Measurements from ENCODE around the gene NTSR2. TPM values are rescaled to one million over a fixed set of nuclear protein-coding genes. Genes with fewer than 3 reads are reported as not detected.
A peak's percentile ranks its signal among the peaks of the same experiment; 100 is the strongest.

NTSR2 gene
- polyA plus RNA-seq, 1 experiment: not detected

DNA sequence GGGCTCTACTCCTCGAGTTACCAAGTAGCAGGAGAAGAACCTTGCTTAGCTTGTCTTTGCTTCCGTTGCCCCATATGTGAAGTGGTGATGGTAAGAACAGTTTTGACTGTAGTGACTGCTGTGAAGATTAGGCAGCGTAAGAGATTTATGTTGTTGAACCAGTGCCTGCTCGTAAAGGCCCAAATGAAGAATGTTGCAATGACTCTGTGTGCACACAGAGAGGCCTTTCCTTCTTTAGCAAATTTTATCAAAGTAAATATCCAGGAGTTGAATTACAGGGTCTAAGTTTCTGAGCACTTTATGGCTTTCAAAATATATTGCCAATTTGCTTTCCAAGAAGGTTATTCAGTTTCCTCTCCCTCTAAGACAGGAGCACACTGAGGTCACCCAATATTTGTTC, 14.5 kb downstream of the NTSR2 start:
- no peak for DNase-seq (ENCODE audit: low read depth)
- TF ChIP-seq, protein P1, sequence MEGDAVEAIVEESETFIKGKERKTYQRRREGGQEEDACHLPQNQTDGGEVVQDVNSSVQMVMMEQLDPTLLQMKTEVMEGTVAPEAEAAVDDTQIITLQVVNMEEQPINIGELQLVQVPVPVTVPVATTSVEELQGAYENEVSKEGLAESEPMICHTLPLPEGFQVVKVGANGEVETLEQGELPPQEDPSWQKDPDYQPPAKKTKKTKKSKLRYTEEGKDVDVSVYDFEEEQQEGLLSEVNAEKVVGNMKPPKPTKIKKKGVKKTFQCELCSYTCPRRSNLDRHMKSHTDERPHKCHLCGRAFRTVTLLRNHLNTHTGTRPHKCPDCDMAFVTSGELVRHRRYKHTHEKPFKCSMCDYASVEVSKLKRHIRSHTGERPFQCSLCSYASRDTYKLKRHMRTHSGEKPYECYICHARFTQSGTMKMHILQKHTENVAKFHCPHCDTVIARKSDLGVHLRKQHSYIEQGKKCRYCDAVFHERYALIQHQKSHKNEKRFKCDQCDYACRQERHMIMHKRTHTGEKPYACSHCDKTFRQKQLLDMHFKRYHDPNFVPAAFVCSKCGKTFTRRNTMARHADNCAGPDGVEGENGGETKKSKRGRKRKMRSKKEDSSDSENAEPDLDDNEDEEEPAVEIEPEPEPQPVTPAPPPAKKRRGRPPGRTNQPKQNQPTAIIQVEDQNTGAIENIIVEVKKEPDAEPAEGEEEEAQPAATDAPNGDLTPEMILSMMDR (IDR thresholded peaks at IDR 0.05; ENCODE audit: insufficient read depth, low read depth, low read length): no peak
- CTCF ChIA-PET: interaction anchor here (1.3 kb wide), 1 partner anchor 9 kb away, joined by 3 read pairs; no protein-coding TSS in a partner anchor
- no peak overlapping the region for H3K4me3 ChIP-seq (ENCODE audit: low read depth, low read length)
- no peaks in the 10 kb centered on the region for H3K36me3 ChIP-seq (ENCODE audit: control insufficient read depth, insufficient read depth, low read length)
- POLR2A ChIA-PET: no interaction called here
- H3K27me3 ChIP-seq (ENCODE audit: control insufficient read depth, insufficient read depth, low read length): peaks cover 6% of the 10 kb centered on the region

DNA sequence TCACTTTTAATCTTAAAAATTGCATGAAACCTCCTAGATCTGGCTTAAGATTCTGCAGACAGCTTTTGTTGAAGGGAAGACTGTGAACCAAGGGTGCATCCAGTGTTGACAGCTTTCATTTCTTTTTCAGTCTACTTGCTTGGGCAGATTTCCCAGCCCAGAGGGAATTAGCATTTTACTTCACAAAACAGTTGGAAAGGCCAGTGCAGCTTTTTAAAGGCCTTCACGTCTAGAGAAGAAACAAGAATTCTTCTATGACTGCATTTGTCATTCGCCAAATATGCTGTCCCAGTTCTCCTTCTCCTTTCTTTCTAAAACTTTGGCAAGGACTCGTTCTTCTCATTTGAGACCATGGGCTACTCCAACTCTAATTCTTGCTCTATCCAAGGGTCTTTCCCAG, 17.4 kb downstream of the NTSR2 start:
- ChIA-PET CTCF (interaction anchor here (0.6 to 1.1 kb wide), 2 partner anchors 10 to 35 kb away, joined by 3 read pairs; no protein-coding TSS in a partner anchor), POLR2A (no interaction called here)
- no peak overlapping the region for H3K4me3 ChIP-seq (ENCODE audit: low read depth, low read length)
- H3K36me3 ChIP-seq (ENCODE audit: control insufficient read depth, insufficient read depth, low read length): no peaks in the 10 kb centered on the region
- no peak for DNase-seq (ENCODE audit: low read depth)
- TF ChIP-seq, protein P1 (IDR thresholded peaks at IDR 0.05; ENCODE audit: insufficient read depth, low read depth, low read length): no peak
- H3K27me3 ChIP-seq (ENCODE audit: control insufficient read depth, insufficient read depth, low read length): peaks cover 5% of the 10 kb centered on the region

DNA sequence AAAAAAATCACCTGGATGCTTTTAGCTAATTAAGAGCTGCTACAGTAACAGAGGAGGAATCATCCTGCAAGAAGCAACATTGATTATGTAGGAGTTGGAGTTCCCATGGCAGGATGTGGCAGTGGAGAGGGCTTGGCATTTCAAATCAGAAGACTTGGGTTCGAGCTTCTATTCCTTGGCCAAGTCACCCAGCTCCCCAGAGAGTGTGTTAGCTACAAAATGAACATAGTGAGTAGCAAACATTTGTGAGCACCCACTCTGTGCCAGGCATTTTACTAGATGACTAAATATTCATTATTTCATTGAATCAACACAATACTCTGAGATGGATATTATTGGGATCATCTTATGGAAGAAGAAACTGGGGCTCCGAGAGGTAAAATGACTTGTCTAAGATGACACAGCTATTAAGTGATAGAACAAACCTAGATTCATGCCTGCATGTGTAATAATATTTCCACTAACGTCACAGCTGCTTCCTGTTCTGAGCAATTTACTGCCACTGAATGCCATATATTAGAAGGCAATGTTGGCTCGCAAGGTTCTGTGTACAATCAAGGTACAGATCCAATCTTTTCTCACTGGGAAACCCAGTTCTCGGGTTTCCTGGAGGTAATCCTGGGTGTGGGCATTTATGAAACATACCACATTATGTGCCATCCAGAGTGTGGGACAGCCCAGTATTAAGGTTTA, 18.0 kb downstream of the NTSR2 start:
- POLR2A ChIA-PET: no interaction called here
- Histone ChIP-seq H3K36me3 (ENCODE audit: control insufficient read depth, insufficient read depth, low read length) (no peaks in the 10 kb centered on the region), H3K4me3 (ENCODE audit: low read depth, low read length) (no peak overlapping the region), H3K27me3 (ENCODE audit: control insufficient read depth, insufficient read depth, low read length) (peaks cover 3% of the 10 kb centered on the region)
- CTCF ChIA-PET: interaction anchor here (1.1 kb wide), 1 partner anchor 36 kb away, joined by 3 read pairs; no protein-coding TSS in a partner anchor
- TF ChIP-seq, protein P1 (IDR thresholded peaks at IDR 0.05; ENCODE audit: insufficient read depth, low read depth, low read length): no peak
- no peak for DNase-seq (ENCODE audit: low read depth)

DNA sequence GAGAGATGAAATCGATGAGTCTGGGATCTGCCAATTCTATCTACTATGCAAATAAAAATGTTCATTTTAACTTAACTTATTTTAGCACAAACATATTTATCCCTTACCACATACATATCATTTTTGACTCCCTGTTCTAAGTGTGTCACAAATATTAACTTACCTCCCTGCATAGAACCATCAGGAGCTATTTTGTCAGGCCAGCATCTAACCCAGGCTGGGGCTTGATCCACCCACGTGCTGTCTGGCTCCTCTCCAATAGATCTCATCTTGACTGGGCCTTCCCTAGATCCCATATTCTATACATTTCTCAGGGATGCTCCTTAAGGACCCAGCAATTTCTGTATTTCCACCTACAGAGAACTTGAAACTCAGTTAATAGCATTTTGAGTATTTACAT, 20.9 kb downstream of the NTSR2 start:
- DNase-seq (ENCODE audit: low read depth): no peak
- ChIA-PET CTCF (interaction anchor here (0.6 kb wide), 1 partner anchor 131 kb away, joined by 3 read pairs; no protein-coding TSS in a partner anchor), POLR2A (no interaction called here)
- H3K4me3 ChIP-seq (ENCODE audit: low read depth, low read length): no peak overlapping the region
- TF ChIP-seq, protein P1 (IDR thresholded peaks at IDR 0.05; ENCODE audit: insufficient read depth, low read depth, low read length): no peak
- peaks cover 3% of the 10 kb centered on the region for H3K27me3 ChIP-seq (ENCODE audit: control insufficient read depth, insufficient read depth, low read length)
- H3K36me3 ChIP-seq (ENCODE audit: control insufficient read depth, insufficient read depth, low read length): no peaks in the 10 kb centered on the region

DNA sequence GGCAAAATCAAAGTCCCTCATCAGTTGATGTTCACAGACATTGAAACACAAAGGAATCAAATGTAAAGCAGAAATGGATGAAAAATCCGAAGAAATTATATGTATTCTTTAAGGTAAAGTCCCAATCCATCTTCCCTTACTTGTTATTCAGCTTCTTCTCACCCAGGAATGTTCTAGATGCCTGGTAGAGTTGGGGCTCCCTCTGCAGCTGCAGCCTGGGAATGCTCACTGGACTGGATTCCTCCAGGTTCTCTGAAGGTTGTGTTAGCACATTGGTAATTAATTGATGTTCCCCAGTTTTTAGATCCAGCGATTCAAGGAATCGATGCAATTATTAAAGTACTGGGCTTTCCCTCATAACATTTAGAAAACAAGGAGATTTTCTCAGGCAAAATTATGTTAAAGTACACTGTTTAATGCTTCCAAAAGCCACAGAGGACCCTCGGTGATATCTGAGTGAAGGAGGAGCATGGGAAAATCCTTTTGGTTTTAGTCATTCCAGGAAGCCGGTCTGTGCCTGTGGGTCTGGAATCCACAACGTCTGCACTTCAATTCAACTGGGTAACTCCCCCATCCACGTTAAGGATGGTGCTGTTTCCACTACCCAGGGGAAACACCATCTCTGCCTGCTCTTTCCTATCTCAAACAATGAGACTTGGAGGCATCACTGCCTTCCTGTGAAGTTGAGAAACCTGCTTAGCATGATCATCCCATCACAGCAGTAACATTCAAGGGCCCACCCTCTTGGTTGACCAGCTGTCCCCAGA, 22.0 kb downstream of the NTSR2 start:
- peaks cover 3% of the 10 kb centered on the region for H3K27me3 ChIP-seq (ENCODE audit: control insufficient read depth, insufficient read depth, low read length)
- no peaks in the 10 kb centered on the region for H3K36me3 ChIP-seq (ENCODE audit: control insufficient read depth, insufficient read depth, low read length)
- TF ChIP-seq, protein P1 (IDR thresholded peaks at IDR 0.05; ENCODE audit: insufficient read depth, low read depth, low read length): 0 out of 2 replicates have a peak, but pooled peaks have one; percentile 24
- CTCF ChIA-PET: interaction anchor here (0.8 kb wide), 1 partner anchor 10 kb away, joined by 3 read pairs; no protein-coding TSS in a partner anchor
- no peak for DNase-seq (ENCODE audit: low read depth)
- no peak overlapping the region for H3K4me3 ChIP-seq (ENCODE audit: low read depth, low read length)
- POLR2A ChIA-PET: no interaction called here

All from BJ (cell line).